ENCODE results near the gene TACC2. TPM values are rescaled to one million over a fixed set of nuclear protein-coding genes. Genes with fewer than 3 reads are reported as not detected.

Gene TACC2
- total and polyA plus RNA-seq, 9 of the 15 experiments (the other 6 are each of a cell fraction or from before 2014, with no cell fraction given): under 0.01 to 0.35 (median 0.03) TPM; not detected in 6

- TF ChIP-seq RREB1 (CRISPR knock-in tag; IDR thresholded peaks at IDR 0.05) (no peak), MNT (conservative IDR thresholded peaks at IDR 0.05) (peak; percentile 38 to 73; a peak in 2 of 4 replicates), SP2 (IDR thresholded peaks at IDR 0.05; ENCODE audit: extremely low read depth, low read depth, low read length, poor library complexity, severe bottlenecking) (peak; percentile 72), NEUROD1 (IDR thresholded peaks at IDR 0.05; ENCODE audit: borderline replicate concordance, low read depth, low read length, partially characterized antibody) (no peak), PHF8 (IDR thresholded peaks at IDR 0.05; ENCODE audit: borderline replicate concordance, low read length) (peak; percentile 87; the same call in 1 of the 2 replicates), MIER1 (IDR thresholded peaks at IDR 0.05; ENCODE audit: low read depth) (no peak), DDX20 (tag; IDR thresholded peaks at IDR 0.05; ENCODE audit: low read depth) (no peak), PTRF (tag; IDR thresholded peaks at IDR 0.05) (no peak), POLR2H (tag; IDR thresholded peaks at IDR 0.05; ENCODE audit: low read depth) (0 out of 2 replicates have a peak, but pooled peaks have one; percentile 30), MAZ (CRISPR knock-in tag; conservative IDR thresholded peaks at IDR 0.05 in 1 of 2, IDR thresholded peaks at IDR 0.05 in 1 of 2) (peak in 1 of 2 experiments; percentile 16; a peak in 1 of 4 replicates), PCBP2 (IDR thresholded peaks at IDR 0.05; ENCODE audit: low read depth, low read length, poor library complexity, severe bottlenecking) (no peak), HCFC1 (IDR thresholded peaks at IDR 0.05; ENCODE audit: low read depth, low read length) (peak; percentile 56), POLR2G (IDR thresholded peaks at IDR 0.05; ENCODE audit: low read depth, low read length) (peak; percentile 90), JUND (IDR thresholded peaks at IDR 0.05; ENCODE audit: borderline replicate concordance, low read depth, low read length) (peak; percentile 28; the same call in 1 of the 2 replicates), JUND (tag; IDR thresholded peaks at IDR 0.05; ENCODE audit: borderline replicate concordance, low read depth, low read length) (no peak), NCOR1 (IDR thresholded peaks at IDR 0.05) (no peak), CHD1 (IDR thresholded peaks at IDR 0.05; ENCODE audit: low read length) (peak; percentile 51), SMARCA5 (IDR thresholded peaks at IDR 0.05) (no peak), EHMT2 (IDR thresholded peaks at IDR 0.05) (no peak), TGIF2 (CRISPR knock-in tag; IDR thresholded peaks at IDR 0.05) (no peak), HNRNPUL1 (IDR thresholded peaks at IDR 0.05; ENCODE audit: low read length) (no peak)
Observed at GRCh38 chr10:121974535-121975294, 14.2 kb upstream of the TACC2 start, which contains the start of gene NSMCE4A (continued).
